ENCODE measurements around the gene MPC1. TPM values are rescaled to one million over a fixed set of nuclear protein-coding genes. Genes with fewer than 3 reads are reported as not detected.

The MPC1 gene
- polyA plus RNA-seq, 1 donor from 2014 or later: 112 TPM

GRCh38 chr6:166395778-166396177 is 13.0 kb upstream of the MPC1 start:
- Histone ChIP-seq H3K9ac (ENCODE audit: low read length) (no peak overlapping the region), H3K36me3 (ENCODE audit: insufficient read depth, low read length) (no peaks in the 10 kb centered on the region), H2AFZ (ENCODE audit: low read depth, low read length) (no peak overlapping the region), H3F3A (ENCODE audit: insufficient read depth, low read length, poor library complexity, severe bottlenecking) (no peaks in the 10 kb centered on the region), H3K9me3 (ENCODE audit: low read length) (no peaks in the 10 kb centered on the region), H3K27me3 (ENCODE audit: insufficient read depth, low read depth, low read length) (no peaks in the 10 kb centered on the region), H3K4me3 (ENCODE audit: low read length) (no peak overlapping the region), H3K79me2 (replicated peaks; ENCODE audit: insufficient read depth, low read length) (no peaks in the 10 kb centered on the region), H4K20me1 (ENCODE audit: insufficient read depth) (no peaks in the 10 kb centered on the region), H3K4me2 (ENCODE audit: low read length) (no peak overlapping the region), H3K9me2 (ENCODE audit: insufficient read depth, low read length) (no peaks in the 10 kb centered on the region), H3K27ac (ENCODE audit: low read length) (no peak overlapping the region)
- TF ChIP-seq CTCF (IDR thresholded peaks at IDR 0.05; ENCODE audit: poor library complexity, severe bottlenecking) (no peak), SMC3 (conservative IDR thresholded peaks at IDR 0.05; ENCODE audit: poor library complexity) (no peak), TAF1 (IDR thresholded peaks at IDR 0.05; ENCODE audit: low read depth) (no peak), RAD21 (conservative IDR thresholded peaks at IDR 0.05) (no peak), MXI1 (conservative IDR thresholded peaks at IDR 0.05; ENCODE audit: poor library complexity, severe bottlenecking) (no peak)

GRCh38 chr6:166395351-166395750 is 12.6 kb upstream of the MPC1 start:
- H3K36me3 ChIP-seq (ENCODE audit: insufficient read depth, low read length): no peaks in the 10 kb centered on the region

More at GRCh38 chr6:166395351-166395750, 12.6 kb upstream of the MPC1 start:
- Histone ChIP-seq H3K4me2 (ENCODE audit: low read length) (no peak overlapping the region), H3K27me3 (ENCODE audit: insufficient read depth, low read depth, low read length) (no peaks in the 10 kb centered on the region), H2AFZ (ENCODE audit: low read depth, low read length) (no peak overlapping the region), H3F3A (ENCODE audit: insufficient read depth, low read length, poor library complexity, severe bottlenecking) (no peaks in the 10 kb centered on the region), H3K27ac (ENCODE audit: low read length) (no peak overlapping the region), H3K9me2 (ENCODE audit: insufficient read depth, low read length) (no peaks in the 10 kb centered on the region), H3K9ac (ENCODE audit: low read length) (no peak overlapping the region), H4K20me1 (ENCODE audit: insufficient read depth) (no peaks in the 10 kb centered on the region), H3K79me2 (replicated peaks; ENCODE audit: insufficient read depth, low read length) (no peaks in the 10 kb centered on the region), H3K9me3 (ENCODE audit: low read length) (no peaks in the 10 kb centered on the region), H3K4me3 (ENCODE audit: low read length) (no peak overlapping the region)
- no peak for TF ChIP-seq REST (IDR thresholded peaks at IDR 0.05; ENCODE audit: borderline replicate concordance)
- TF ChIP-seq EP300 (conservative IDR thresholded peaks at IDR 0.05; ENCODE audit: poor library complexity, severe bottlenecking): no peak
- TF ChIP-seq MXI1 (conservative IDR thresholded peaks at IDR 0.05; ENCODE audit: poor library complexity, severe bottlenecking): no peak
- TF ChIP-seq CTCF (IDR thresholded peaks at IDR 0.05; ENCODE audit: poor library complexity, severe bottlenecking): no peak
- no peak for TF ChIP-seq RAD21 (conservative IDR thresholded peaks at IDR 0.05)
- no peak for TF ChIP-seq POLR2AphosphoS5 (IDR thresholded peaks at IDR 0.05)
